ENCODE results near the gene PMIS2.

PMIS2 gene

GRCh38 chr19:35566738-35567137, 19.2 kb upstream of the PMIS2 start:
- H3K4me3 ChIP-seq (replicated peaks; ENCODE audit: low read depth, low read length): no peak overlapping the region
- no peak for TF ChIP-seq CTCF (IDR thresholded peaks at IDR 0.05; ENCODE audit: insufficient read depth, low read length, poor library complexity, severe bottlenecking)
- no peaks in the 10 kb centered on the region; the same call in 1 of the 2 replicates for H3K27me3 ChIP-seq (replicated peaks; ENCODE audit: control insufficient read depth, insufficient read depth, low read length)
- H3K36me3 ChIP-seq (ENCODE audit: control insufficient read depth, insufficient read depth, low read length): no peaks in the 10 kb centered on the region
- DNase-seq (ENCODE audit: extremely low read depth, insufficient read length): no peak

DNA sequence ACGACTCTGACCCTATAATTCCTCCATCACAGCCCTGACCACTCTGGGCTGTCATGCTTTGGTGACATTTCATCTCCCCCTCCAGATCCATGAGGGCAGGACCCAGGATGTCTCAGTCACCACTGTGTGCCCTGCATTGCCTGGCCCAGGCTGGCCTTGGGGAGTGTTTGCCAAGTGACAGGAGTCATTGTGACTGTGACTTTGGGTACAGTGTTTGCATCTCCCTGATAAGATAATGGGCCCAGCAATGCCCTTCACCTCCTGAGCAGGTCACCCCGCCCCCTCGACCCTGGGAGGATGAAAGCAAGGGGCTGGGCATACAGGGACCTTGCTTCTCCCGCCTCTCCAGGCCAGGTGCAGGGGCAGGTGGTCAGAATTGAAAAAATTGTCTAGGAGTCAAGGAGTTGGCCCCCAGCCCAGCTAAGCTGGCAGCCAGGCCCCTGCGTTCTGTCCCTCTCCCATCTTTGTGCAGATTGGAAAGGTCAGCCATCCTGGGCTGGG, 16.6 kb upstream of the PMIS2 start:
- no peak for DNase-seq (ENCODE audit: extremely low read depth, insufficient read length)
- no peak overlapping the region for H3K4me3 ChIP-seq (replicated peaks; ENCODE audit: low read depth, low read length)
- no peaks in the 10 kb centered on the region for H3K36me3 ChIP-seq (ENCODE audit: control insufficient read depth, insufficient read depth, low read length)
- TF ChIP-seq CTCF (IDR thresholded peaks at IDR 0.05; ENCODE audit: insufficient read depth, low read length, poor library complexity, severe bottlenecking): no peak
- H3K27me3 ChIP-seq (replicated peaks; ENCODE audit: control insufficient read depth, insufficient read depth, low read length): no peaks in the 10 kb centered on the region

- no peak for TF ChIP-seq CTCF (IDR thresholded peaks at IDR 0.05; ENCODE audit: insufficient read depth, low read length, poor library complexity, severe bottlenecking)
- H3K4me3 ChIP-seq (replicated peaks; ENCODE audit: low read depth, low read length): no peak overlapping the region
- no peak for DNase-seq (ENCODE audit: extremely low read depth, insufficient read length)
- H3K36me3 ChIP-seq (ENCODE audit: control insufficient read depth, insufficient read depth, low read length): no peaks in the 10 kb centered on the region
- no peaks in the 10 kb centered on the region for H3K27me3 ChIP-seq (replicated peaks; ENCODE audit: control insufficient read depth, insufficient read depth, low read length)
These were observed 14.5 kb upstream of the PMIS2 start for GRCh38 chr19:35571406-35571965.

DNA sequence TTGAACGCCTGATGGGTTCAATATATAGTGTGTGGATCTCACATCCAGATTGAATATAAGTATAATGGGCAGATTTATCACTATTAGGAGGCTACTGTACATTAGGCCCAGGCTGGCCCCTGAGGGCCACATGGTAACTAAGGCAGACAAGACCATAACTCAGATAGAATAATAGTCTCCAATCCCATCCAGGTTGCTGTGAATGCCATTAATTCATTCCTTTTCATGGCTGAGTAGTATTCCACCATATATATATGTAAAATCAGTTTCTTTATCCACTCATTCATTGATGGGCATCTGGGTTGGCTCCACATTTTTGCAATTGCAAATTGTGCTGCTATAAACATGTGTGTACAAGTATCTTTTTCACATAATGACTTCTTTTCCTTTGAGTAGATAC, 8.1 kb upstream of the PMIS2 start:
- no peak for TF ChIP-seq CTCF (IDR thresholded peaks at IDR 0.05; ENCODE audit: insufficient read depth, low read length, poor library complexity, severe bottlenecking)
- H3K27me3 ChIP-seq (replicated peaks; ENCODE audit: control insufficient read depth, insufficient read depth, low read length): no peaks in the 10 kb centered on the region
- H3K36me3 ChIP-seq (ENCODE audit: control insufficient read depth, insufficient read depth, low read length): no peaks in the 10 kb centered on the region
- DNase-seq (ENCODE audit: extremely low read depth, insufficient read length): no peak
- H3K4me3 ChIP-seq (replicated peaks; ENCODE audit: low read depth, low read length): no peak overlapping the region

DNA sequence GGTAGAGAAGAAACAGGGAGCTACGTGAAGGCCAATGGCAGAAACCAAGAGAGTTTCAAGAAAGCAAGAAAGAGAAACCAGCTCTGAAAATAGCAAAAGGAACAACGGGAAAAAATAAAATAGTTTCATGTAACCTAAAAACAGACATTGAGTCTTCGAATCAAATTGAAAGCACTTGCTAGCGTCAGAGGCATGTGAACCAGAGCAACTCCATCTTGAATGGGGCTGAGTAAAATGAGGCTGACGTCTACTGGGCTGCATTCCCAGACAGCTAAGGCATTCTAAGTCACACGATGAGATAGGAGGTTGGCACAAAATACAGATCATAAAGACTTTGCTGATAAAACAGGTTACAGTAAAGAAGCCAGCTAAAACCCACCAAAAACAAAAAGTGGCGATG, 7.3 kb upstream of the PMIS2 start:
- Histone ChIP-seq H3K36me3 (ENCODE audit: control insufficient read depth, insufficient read depth, low read length) (no peaks in the 10 kb centered on the region), H3K4me3 (replicated peaks; ENCODE audit: low read depth, low read length) (no peak overlapping the region), H3K27me3 (replicated peaks; ENCODE audit: control insufficient read depth, insufficient read depth, low read length) (no peaks in the 10 kb centered on the region)
- no peak for TF ChIP-seq CTCF (IDR thresholded peaks at IDR 0.05; ENCODE audit: insufficient read depth, low read length, poor library complexity, severe bottlenecking)
- DNase-seq (ENCODE audit: extremely low read depth, insufficient read length): no peak

GRCh38 chr19:35582760-35583159, 3.2 kb upstream of the PMIS2 start:
- DNase-seq (ENCODE audit: extremely low read depth, insufficient read length): no peak
- no peaks in the 10 kb centered on the region for H3K27me3 ChIP-seq (replicated peaks; ENCODE audit: control insufficient read depth, insufficient read depth, low read length)
- H3K36me3 ChIP-seq (ENCODE audit: control insufficient read depth, insufficient read depth, low read length): no peaks in the 10 kb centered on the region
- no peak for TF ChIP-seq CTCF (IDR thresholded peaks at IDR 0.05; ENCODE audit: insufficient read depth, low read length, poor library complexity, severe bottlenecking)
- H3K4me3 ChIP-seq (replicated peaks; ENCODE audit: low read depth, low read length): no peak overlapping the region
